Measurements from ENCODE around the gene SP5.

DNA sequence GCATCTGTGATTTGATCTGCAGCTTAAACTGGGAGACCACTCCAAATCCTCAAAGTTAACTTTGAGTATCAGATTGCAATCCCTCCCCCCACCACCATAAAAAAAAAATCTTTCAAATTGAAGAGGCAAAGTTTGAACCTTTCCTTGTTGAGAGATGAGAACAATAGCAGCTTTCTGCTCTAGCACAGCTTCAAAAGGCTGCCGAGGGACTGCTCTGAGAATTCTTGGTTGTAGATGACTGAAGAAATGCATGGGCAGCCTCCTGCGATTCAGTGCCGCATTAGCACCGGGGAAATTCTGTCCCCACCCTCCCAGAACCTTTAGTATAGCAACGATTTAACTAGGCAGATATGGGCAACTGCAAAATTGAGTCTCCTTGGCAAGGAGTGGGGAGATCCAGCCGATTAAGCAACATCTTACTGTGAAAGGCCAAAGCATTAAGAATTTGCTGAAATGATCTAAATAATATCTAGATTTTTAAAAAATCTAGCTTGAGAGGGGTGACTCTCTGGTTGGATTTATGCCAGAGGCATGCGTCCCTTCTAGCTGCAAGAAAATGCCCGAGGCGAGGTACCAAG is 3.9 kb upstream of the SP5 start:
- TF ChIP-seq POLR2AphosphoS5 (IDR thresholded peaks at IDR 0.05; ENCODE audit: low read depth, low read length) (no peak), SIN3A (IDR thresholded peaks at IDR 0.05; ENCODE audit: borderline replicate concordance, insufficient read depth, low read length) (no peak), TAF1 (IDR thresholded peaks at IDR 0.05; ENCODE audit: borderline replicate concordance, insufficient read depth, low read length) (no peak)
- TF ChIP-seq, protein P1, sequence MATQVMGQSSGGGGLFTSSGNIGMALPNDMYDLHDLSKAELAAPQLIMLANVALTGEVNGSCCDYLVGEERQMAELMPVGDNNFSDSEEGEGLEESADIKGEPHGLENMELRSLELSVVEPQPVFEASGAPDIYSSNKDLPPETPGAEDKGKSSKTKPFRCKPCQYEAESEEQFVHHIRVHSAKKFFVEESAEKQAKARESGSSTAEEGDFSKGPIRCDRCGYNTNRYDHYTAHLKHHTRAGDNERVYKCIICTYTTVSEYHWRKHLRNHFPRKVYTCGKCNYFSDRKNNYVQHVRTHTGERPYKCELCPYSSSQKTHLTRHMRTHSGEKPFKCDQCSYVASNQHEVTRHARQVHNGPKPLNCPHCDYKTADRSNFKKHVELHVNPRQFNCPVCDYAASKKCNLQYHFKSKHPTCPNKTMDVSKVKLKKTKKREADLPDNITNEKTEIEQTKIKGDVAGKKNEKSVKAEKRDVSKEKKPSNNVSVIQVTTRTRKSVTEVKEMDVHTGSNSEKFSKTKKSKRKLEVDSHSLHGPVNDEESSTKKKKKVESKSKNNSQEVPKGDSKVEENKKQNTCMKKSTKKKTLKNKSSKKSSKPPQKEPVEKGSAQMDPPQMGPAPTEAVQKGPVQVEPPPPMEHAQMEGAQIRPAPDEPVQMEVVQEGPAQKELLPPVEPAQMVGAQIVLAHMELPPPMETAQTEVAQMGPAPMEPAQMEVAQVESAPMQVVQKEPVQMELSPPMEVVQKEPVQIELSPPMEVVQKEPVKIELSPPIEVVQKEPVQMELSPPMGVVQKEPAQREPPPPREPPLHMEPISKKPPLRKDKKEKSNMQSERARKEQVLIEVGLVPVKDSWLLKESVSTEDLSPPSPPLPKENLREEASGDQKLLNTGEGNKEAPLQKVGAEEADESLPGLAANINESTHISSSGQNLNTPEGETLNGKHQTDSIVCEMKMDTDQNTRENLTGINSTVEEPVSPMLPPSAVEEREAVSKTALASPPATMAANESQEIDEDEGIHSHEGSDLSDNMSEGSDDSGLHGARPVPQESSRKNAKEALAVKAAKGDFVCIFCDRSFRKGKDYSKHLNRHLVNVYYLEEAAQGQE (IDR thresholded peaks at IDR 0.05; ENCODE audit: insufficient read depth in 1 of 2, low read depth in 2 of 2, low read length in 2 of 2): no peak

Measured in PFSK-1 (cell line).